GM10847 (cell line): ENCODE results near the gene ZNF837.

ENCODE experiments used
- POLR2A ChIP-seq: IDR thresholded peaks from 2 replicates; pipeline ENCODE4 v1.6.1; 2011; ENCODE audit not compliant: insufficient read length; ENCODE audit errors: extremely low read depth

Gene ZNF837

GRCh38 chr19:58385313-58385890 lies 4.6 kb upstream of the ZNF837 start:
- no peak for TF ChIP-seq POLR2A

DNA sequence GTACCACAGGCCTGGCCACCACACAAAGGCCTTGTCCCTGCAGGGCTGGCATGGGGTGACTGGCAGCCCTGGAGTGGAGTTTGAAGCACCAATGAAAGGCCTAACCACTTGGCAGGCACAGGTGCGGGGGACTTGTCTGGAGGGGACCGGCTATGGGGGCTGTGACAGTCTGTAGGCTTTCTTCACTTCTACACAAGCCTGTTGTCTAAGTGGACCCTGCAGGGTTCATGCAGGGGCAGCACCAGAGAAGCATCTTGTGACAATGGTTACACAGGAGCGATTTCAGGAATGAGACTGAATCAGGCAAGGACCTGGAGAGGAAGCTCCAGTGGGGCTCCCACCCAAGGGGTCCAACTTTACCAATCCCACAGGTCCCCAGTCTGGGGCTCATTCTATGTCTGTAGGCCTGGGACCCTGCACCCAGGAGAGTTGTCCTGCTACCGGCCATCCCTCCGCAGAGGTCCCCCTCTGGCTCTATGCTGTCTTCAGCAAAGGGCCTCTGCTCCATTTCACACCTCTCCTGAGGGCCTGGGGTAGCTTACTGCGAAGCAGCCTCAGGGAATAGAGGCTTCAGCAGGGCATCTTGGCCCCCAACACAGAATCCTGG lies 2.3 kb upstream of the ZNF837 start:
- TF ChIP-seq POLR2A, result no peak

- TF ChIP-seq POLR2A, result no peak
Observed at GRCh38 chr19:58381460-58382212, 806 bp upstream of the ZNF837 start.

- TF ChIP-seq POLR2A, result no peak
Observed at GRCh38 chr19:58380037-58380661, 681 bp downstream of the ZNF837 start.

- no peak for TF ChIP-seq POLR2A
Observed at GRCh38 chr19:58379246-58379645, 1.6 kb downstream of the ZNF837 start.

DNA sequence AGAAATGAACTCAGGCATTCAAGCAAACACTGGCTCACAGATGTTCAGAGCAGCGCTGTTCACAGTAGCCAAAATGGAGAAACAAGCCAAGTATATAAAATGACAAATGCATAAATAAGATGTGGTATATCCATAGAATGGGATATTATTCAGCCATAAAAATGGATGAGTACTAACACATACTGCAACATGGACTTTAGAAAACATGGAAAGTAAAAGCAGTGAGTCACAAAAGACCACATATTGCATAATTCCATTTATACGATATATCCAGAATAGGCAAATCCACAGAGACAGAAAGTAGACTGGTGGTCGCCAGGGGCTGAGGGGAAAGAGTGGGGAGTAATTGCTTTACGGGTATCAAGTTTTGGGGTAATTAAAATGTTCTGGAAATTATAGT lies 6.6 kb downstream of the ZNF837 start:
- no peak for TF ChIP-seq POLR2A

DNA sequence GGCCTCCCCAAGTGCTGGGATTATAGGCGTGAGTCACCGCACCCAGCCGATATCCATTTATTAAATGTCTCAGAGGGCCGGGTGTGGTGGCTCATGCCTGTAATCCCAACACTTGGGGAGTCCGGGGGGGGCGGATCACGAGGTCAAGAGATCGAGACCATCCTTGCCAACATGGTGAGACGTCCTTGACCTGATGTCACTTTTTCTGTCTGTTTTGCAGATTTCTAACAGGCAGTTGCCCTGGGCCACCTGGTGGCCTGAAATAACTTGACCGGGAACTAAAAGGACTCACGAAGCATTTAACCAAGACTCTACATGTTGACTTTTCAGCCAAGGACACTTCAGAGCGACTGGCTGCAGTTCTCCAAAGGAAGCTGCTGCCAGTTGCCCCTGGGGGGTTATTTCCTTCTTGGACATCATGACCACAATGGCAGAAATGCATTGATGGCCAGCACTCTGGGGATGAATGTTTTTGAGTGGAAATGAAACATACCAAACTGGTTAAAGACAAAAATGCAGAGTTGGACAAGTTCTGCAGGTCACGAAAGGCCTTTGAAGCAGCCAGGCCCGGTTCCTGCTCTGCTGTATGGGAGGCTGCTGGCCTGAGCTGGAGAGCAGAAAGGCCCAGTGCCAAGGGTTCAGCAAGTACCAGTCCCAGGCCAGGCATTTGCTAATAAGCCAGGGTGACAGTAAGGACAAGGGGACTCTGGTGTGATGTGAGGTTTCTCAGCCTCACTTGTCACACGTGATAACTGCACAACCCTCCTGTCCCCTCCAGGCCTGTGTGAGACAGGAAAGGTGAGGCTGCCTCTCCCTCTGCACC lies 8.3 kb downstream of the ZNF837 start:
- no peak for TF ChIP-seq POLR2A

- TF ChIP-seq POLR2A, result no peak
Observed at GRCh38 chr19:58368561-58369360, 12.1 kb downstream of the ZNF837 start.

DNA sequence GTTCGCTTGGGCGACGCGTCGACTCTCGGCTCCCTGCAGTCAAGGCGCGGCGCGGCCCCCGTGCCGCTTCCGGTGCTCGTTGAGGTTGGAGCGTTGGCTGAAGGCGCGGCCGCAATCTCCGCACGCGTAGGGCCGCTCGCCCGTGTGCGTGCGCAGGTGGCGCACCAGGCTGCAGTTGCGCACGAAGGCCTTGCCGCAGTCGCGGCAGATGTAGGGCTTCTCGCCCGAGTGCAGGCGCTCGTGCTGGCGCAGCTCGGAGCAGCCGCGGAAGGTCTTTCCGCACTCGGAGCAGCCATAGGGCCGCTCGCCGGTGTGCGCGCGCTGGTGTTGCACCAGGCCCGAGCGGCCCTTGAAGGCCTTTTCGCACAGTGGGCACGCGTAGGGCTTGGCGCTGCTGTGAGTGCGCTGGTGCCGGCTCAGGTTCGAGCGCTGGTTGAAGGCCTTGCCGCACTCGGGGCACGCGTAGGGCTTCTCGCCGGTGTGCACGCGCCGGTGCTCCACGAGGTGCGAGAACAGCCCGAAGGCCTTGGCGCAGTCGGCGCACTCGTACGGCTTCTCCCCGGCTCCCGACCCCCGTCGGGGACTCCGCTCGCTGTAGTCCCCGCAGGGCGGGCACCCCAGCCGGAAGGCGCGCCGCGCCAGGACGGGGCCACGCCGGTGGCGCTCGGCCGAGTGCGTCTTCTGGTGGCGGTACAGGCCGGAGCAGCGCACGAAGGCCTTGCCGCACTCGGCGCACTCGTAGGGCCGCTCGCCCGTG lies 13.0 kb downstream of the ZNF837 start:
- TF ChIP-seq POLR2A, result no peak

DNA sequence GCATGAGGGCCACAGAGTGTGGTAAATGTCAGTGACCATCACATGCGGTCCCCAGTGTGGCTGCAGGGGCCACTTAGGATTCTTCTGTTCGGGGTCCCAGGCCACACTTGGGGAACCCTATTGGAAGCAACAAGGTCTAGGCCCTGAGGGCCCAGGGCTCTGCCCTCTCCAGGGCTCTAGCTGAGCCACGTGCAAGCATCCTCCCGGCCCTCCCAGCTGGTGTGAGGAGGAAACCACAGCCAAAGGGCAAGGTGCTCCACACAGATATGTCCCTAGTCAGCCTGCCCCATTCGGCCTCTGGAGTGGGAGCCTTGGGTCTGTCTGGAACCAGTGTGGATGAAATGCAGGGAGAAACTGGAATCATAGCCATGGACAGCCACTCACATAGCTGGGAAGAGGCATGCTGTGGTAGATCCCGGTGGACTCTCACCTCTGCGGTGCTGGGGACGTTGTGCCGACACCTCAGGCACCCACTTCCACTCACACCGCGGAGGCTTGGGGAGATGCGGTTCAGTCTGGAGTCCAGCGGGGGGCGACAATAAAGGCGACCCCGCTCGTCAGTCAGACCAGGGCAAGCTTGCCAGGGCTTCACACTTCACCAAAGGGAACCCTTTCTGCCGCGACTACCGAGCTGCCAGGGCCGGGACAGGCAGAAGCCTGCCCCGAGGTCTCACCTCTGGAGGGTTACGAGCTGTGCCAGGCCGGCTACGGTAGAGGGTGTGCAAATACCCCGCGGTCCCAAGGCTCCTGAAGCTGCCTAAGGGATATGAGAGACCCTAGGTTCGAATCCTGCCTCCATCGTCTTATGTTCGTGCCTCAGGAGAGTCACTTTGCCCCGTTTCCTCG lies 14.0 kb downstream of the ZNF837 start:
- no peak for TF ChIP-seq POLR2A

DNA sequence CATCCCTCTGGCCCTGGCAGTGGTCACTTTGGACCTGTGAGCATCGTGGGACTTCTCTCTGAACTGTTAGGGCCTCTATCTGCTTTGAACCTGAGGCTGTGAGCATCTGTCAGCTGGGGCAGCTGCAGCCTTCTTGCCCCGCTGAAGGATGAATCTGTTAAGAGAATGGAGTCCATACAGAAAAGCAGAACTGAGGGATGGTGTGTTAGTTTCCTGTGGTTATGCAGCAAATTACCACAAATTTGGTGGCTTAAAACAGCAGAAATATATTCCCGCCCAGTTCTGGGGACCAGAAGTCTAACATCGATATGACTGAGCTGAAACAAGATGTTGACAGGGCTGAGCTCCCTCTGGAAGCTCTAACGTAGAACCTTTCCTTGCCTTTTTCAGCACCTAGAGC lies 16.7 kb downstream of the ZNF837 start:
- no peak for TF ChIP-seq POLR2A

DNA sequence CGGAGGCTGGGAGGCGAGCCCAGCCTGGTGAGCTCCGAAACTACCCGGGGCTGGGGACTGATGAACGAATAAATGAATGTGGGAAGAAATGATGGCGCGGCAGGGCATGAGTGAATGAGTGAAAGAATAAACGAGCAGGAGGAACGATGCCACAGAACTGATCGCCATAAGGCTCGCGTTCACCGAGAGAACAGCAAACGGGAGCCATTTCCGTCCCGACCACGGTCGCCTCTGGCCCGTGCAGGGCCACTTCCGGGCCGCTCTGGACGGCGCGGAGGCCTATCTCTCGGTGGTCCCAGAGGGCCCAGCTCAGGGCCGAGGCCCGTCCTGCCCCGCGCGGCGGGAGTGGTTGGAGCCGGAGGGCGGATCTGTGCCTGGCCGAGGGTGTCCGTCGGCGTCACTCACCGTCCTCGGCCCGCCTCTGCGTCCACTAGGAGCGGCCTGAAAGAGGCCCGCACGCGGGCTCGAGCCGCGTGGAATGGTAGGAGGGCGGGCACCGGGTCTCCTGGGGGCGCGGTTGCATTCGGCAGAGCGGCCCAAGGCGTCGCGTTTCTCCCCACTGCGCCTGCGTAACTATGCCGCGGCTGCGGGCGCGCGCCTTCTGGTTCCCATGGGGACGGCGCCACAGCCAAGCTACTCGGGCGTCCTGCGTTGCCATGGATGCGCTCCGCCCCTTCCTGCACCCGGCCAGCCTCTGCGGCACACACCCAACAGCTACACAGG lies 18.4 kb downstream of the ZNF837 start, which contains the start of gene ZNF497:
ZNF497 (minus strand) TSS at position 480 of the 723 bp plus-strand sequence. CDS start 5,116 bp downstream, outside the sequence.
- peak; percentile 42 for TF ChIP-seq POLR2A
